Measurements from ENCODE around the gene DAAM1.

- TF ChIP-seq, protein P1, sequence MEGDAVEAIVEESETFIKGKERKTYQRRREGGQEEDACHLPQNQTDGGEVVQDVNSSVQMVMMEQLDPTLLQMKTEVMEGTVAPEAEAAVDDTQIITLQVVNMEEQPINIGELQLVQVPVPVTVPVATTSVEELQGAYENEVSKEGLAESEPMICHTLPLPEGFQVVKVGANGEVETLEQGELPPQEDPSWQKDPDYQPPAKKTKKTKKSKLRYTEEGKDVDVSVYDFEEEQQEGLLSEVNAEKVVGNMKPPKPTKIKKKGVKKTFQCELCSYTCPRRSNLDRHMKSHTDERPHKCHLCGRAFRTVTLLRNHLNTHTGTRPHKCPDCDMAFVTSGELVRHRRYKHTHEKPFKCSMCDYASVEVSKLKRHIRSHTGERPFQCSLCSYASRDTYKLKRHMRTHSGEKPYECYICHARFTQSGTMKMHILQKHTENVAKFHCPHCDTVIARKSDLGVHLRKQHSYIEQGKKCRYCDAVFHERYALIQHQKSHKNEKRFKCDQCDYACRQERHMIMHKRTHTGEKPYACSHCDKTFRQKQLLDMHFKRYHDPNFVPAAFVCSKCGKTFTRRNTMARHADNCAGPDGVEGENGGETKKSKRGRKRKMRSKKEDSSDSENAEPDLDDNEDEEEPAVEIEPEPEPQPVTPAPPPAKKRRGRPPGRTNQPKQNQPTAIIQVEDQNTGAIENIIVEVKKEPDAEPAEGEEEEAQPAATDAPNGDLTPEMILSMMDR (IDR thresholded peaks at IDR 0.05) = no peak
- TF ChIP-seq POLR2A (IDR thresholded peaks at IDR 0.05) = no peak
These were observed 144.3 kb downstream of the DAAM1 start for GRCh38 chr14:59332727-59333126.

Measured in uterus (tissue), 2 donors.